DMS114 treated with DMSO at 0.1 percent for 48 hours (cell line): Measurements from ENCODE around the gene LIMS1.
"Not testable (repeated sequence)": the region's sequence is repeated elsewhere in the genome, so short reads cannot be mapped to it uniquely, and the experiment has no call there.

Experiments
- DNase-seq: peaks from one replicate; lab custom pipeline; 2025; ENCODE audit not compliant: unreplicated experiment; lab: John Stamatoyannopoulos, UW

Gene LIMS1

DNA sequence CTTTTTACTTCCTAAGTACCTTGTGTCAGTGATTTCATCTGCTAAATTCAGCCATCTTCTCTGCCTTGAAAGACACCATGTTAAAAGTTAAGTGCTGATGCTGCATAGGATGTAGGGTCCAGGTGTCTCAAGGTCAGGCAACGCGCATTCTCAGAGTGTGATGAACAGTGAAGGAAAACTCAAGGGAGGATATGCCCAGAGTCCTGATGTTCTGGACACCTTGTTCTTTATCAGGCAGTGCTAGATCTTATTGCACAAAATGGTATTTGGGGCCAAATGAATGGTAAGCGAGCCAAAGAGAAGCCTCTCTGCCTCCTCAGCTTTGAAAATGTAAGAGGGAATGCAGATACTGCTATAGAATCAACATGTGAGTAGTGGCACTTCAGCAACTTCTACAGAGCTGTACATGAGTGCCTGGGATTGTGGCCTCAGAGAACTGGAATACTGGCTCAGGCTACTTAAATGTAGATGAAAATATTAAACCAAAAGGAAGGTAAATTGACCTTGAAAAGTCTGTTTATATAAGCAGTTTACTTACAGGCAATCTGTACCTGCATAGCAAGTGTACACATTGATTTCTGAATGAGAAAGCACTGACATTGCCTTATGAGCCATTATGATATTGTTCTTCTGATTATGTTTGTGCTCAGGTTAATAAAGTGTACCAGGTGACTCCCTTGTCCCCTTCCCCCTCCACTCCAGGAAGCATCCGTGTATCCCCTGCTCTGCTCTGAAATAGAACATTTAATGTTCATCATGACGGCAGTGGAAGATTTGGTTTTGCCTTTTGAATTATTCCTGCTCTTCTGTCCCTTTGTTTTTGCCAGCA is 98.3 kb downstream of the LIMS1 start:
- no peak for DNase-seq

DNA sequence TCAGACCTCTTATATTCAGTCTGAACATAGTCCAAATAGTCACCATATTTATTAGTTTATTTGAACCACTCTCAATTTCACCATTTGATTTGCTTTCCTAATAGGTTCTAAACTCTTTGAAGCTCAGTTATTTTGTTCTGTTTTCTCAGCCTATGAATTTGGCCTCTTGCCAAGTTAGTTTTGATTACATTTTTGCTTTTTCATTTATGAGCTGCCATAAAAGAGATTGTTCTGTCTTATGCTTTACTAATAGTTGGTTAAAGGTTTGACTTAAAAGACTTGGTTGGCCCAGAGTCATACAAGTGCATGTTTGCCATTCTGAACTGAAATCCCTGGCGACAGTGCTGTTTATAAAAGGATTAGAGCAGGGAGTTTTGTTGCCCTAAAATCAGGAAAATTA is 99.1 kb downstream of the LIMS1 start:
- no peak for DNase-seq

DNA sequence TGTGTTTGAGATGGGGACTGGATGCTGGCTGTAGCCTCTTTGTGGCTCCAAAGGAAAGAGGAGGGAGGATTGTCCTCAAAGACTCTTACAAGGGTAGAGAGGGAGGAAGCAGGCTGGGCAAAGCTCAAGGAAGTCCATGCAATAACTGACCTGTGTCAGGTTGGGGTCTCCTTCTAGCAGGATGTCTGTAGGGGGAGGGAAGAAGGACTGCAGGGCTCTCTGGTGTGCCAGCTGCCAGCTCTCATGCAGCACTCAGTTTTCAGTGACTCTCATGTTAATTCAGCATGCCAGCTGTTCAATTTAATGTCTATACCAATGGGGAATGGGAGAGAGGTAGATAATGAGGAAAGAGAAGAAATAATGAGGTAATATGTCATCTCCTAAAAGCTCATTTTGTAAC is 99.7 kb downstream of the LIMS1 start:
- DNase-seq = no peak

DNA sequence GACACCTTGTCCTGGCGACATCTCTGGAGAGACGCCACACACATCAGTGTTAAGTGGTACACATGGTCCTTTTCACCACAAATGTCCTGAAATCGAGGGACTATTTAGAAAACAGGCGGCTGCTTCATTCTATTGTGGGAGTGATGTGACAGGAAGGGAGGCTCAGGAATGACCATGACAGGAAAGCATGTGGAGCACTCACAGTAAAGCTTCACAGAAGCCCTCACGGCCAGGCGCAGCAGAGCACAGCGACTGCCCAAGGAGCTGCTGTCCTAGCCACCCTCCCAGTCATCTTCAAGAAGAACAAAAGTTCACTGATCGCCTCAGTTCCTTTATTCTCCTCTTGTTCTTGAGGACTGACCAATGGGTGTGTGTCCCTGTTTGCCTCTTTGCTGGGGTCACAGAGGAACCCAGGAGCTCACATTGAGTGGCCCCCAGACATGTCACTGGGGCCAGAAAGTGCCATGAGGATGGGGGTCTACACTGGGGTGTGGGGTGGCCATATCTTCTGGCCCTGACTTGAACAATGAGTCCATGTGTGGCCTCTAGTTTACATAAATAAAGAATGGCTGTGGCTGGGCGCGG is 100.4 kb downstream of the LIMS1 start:
- no peak for DNase-seq

DNA sequence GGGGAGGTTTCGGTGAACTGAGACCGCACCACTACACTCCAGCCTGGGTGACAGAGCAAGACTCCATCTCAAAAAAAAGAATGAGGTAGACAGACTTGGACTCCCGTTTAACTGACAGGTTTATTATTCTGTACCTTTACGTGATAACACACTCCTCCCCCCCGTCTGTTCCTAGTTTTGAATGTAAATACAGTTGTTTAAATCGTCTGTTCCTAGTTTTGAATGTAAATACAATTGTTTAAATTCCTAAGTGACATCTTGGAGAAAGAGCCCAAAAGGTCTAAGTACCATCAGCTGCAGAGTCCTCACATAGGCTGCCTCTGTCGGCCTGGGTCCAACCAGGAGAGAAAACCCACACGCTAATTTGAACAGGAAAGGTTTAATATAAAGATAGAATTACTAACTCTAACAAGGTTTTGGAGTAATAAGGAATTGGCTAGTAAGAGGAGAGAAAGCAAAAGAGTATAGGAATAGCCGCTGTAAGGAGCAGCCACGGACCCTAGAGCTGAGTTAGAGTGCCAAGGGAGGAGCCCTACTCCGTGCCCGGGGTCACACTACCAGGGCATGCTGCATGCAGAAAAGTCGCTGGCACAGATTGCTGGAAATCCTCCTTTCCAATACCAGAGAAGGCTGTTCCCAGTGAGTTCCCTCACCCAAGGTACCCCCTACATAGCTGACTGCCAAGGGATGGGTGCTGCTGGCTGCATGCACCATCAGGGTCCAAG is 101.5 kb downstream of the LIMS1 start:
- DNase-seq = no peak

DNA sequence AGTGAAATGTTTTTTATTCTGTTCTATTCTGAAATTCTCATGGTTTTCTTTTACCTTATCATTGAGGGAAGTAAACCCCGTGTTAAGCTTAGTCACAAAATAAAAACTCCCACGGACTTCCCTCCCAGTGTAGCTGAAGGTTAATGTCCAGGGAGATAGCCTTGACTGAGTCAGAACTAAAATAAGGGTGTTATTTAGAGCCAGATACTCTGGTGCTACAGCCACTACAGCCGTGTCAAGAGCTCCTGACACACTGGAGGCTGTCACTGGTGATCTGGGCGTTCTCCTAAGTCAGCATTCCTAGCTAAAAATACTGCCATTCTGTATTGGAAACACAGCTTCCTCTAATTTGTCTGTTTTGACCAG is 103.0 kb downstream of the LIMS1 start:
- DNase-seq = no peak

DNA sequence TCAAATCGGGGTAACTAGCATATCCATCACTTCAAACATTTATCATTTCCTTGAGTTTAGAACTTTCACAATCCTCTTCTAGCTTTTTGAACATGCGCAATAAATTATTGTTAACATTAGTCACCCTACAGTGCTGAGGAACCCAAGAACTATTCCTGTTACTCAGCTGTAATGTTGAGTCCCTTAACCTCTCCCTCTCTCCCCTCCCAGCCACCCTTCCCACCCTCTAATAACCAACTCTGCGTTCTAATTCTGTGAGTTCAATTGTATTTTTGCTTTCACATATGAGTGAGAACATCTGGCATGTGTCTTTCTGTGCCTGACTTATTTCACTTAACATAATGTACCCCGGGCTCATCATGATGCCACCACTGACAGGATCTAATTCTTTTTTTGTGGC is 106.5 kb downstream of the LIMS1 start:
- DNase-seq = no peak

DNA sequence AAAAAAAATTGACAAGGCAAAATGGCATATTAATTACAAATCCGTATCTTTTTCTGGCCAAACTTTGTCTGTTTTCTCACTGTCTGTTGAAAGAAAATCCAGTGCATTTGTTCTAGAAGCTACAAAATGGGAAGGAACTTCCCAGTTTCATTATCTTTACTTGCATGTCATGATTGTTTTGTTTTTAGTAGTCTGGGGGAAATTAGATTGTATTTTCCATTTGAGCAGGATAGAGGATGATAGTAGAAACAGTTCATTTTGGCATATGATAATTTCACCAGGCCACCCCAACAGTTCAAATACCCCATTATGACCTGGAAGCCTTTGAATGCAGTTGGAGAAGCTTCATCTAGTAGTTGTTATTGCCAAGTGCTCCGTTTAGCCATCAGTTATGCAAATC is 107.5 kb downstream of the LIMS1 start:
- DNase-seq = no peak

DNA sequence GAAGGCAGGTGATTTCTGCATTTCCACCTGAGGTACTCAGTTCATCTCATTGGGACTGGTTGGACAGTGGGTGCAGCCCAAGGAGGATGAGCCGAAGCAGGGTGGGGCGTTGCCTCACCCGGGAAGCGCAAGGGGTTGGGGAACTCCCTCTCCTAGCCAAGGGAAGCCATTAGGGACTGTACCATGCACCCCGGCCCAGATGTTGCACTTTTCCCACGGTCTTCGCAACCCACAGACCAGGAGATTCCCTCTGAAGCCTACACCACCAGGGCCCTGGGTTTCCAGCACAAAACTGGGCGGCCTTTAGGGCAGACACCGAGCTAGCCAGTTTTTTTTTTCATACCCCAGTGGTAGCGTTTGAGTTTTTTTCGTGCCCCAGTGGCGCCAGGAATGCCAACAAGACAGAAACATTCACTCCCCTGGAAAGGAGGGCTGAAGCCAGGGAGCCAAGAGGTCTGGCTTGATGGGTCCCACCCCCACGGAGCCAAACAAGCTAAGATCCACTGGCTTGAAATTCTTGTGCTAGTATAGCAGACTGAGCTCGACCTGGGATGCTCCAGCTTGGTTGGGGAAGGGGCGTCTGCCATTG is 109.1 kb downstream of the LIMS1 start:
- no peak for DNase-seq

DNA sequence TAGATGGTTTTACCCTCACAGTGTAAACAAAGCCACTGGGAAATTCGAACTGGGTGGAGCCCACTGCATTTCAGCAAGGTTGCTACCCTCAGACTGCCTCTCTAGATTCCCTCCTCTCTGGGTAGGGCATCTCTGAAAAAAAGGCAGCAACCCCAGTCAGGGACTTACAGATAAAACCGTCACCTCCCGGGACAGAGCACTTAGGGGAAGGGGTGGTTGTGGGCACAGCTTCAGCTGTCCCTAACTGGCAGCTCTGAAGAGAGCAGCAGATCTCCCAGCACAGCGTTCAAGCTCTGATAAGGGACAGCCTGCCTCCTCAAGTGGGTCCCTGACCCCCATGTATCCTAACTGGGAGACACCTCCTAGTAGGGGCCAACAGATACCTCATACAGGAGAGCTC is 109.6 kb downstream of the LIMS1 start:
- DNase-seq = not testable (repeated sequence)

DNA sequence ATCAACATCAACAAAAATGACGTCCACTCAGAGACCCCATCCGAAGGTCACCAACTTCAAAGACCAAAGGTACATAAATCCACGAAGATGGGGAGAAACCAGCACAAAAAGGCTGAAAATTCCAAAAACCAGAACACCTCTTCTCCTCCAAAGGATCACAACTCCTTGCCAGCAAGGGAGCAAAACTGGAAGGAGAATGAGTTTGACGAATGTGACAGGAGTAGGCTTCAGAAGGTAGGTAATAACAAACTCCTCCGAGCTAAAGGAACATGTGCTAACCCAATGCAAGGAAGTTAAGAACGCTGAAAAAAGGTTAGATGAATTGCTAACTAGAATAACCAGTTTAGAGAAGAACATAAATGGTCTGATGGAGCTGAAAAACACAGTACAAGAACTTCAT is 110.2 kb downstream of the LIMS1 start:
- DNase-seq = not testable (repeated sequence)

DNA sequence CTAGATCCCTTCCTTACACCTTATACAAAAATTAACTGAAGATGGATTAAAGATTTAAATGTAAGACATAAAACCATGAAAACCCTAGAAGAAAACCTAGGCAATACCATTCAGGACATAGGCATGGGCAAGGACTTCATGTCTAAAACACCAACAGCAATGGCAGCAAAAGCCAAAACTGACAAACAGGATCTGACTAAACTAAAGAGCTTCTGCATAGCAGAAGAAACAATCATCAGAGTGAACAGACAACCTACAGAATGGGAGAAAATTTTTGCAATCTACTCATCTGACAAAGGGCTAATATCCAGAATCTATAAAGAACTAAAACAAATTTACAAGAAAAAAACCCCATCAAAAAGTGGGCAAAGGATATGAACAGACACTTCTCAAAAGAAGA is 114.5 kb downstream of the LIMS1 start:
- not testable (repeated sequence) for DNase-seq

DNA sequence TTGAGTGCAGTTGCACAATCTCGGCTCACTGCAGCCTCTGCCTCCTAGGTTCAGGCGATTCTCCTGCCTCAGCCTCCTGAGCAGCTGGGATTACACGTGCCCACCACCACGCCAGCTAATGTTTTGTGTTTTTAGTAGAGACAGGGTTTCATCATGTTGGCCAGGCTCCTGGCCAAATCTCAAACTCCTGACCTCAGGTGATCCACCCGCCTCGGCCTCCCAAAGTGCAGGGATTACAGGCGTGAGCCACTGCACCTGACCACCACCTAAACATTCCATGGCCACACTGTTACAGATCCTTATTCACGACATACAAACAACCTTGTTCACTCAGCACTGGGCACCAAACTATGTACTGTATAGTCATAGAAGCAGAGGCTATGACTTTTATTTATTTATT is 116.2 kb downstream of the LIMS1 start:
- not testable (repeated sequence) for DNase-seq

DNA sequence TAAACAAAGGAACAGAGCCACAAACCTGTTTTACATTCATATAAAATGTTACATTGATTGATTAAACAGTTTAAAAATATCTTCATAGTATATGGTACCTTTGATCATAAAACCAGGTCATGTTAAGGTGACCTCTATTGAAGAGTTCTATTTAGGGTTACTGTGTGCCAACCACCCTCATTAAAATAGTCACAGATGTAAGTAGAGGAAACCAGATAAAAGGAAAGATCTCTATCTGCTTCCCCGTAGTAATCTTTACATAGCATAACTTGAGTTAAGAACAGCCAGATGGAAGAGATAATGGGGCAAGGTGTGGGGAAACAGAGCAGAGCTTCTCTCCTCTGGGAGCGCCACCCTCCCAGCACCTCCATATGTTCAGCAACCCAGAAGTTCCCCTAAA is 117.2 kb downstream of the LIMS1 start:
- DNase-seq = not testable (repeated sequence)

DNA sequence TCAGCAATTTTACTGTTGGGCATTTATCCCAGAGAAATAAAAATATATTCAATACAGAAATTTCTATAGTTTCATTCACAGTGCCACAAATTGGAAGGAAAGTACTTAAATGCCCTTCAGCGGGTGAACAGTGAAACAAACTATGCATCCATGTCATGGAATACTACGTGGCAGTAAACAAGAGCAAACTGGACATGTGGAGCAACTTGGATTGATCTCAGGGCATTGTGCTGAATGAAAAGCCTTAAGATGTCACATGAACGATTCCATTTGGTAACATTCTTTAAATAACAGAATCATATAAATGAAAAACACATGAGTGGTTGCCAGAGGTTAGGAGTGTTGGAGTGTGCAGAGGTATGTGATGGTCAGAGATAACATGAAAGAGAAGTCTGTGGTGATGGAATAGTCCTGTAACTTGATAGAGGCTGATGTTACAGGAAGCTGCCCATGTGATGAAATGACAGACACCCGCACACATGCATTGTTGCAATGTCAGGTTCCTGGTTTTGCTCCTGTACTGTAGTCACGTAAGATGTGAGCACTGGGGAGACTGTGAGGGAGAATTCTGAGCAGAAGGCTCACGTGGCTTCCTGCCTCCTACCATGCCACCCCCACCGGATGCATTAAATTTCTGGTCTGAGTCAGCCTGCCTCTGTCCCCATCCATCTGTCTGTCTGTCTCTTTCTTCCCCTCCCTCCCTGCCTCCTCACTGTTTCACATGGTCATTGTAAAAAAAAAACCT is 118.1 kb downstream of the LIMS1 start:
- DNase-seq = not testable (repeated sequence)

DNA sequence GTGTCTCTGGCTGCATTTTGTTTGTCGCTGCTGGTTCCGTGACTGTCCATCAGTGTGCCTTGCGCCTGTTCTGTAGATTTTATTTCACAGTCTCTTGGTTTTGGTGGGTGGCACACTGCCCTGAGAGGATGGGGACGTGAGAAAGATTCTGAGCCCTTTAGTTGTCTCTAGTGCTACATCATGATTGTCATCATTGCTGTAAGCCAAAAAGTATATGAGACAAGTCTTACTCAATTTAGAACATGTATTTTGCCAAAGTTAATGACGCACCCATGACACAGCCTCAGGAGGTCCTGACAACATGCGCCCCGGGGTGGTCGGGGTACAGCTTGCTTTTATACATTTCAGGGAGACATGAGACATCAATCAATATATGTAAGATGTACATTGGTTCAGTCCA is 119.2 kb downstream of the LIMS1 start:
- DNase-seq = not testable (repeated sequence)

DNA sequence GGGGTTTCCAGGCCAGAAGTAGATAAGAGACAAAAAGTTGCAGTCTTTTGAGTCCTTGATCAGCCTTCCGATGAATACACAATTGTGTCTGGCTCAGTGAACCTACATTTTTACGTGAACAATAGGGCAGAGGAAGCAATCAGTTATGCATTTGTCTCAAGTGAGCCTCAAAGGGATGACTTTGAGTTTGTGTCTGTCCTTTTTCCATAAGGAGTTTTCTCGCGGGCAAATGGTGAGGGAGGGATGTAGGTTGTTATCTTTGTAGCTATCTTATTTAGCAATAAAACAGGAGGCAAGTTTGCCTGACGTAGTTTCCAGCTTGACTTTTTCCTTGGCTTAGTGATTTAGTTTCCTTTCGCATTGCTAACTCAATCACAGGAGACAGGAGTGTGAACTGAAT is 119.6 kb downstream of the LIMS1 start:
- not testable (repeated sequence) for DNase-seq

DNA sequence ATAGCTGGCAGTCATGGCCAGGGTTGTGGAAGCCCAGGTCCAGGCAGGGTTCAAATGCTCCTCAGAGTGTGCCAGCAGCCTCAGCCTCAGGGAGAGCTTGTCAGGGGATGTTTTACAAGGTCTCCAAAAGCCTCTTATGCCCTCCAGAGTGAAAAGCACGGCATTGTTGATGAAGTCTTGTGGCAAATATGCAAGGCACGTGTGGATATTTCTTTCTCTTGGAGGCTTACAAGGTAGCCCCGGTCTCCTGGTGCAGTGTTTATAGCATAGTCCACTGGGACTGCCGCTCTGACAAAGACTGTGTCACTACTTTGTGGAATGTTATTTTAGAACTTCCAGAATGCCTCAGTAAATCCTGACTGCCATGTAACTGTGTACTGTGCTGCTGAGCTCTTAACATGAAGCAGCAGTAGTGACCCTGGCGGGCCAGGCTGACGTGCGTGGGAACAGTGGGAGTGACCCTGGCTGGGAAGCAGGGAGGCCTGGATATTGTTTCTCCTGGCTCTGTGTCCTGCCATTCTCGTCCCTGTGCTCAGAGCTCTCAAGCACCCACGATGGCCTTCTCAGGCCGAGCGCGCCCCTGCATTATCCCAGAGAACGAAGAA is 120.4 kb downstream of the LIMS1 start:
- not testable (repeated sequence) for DNase-seq

DNA sequence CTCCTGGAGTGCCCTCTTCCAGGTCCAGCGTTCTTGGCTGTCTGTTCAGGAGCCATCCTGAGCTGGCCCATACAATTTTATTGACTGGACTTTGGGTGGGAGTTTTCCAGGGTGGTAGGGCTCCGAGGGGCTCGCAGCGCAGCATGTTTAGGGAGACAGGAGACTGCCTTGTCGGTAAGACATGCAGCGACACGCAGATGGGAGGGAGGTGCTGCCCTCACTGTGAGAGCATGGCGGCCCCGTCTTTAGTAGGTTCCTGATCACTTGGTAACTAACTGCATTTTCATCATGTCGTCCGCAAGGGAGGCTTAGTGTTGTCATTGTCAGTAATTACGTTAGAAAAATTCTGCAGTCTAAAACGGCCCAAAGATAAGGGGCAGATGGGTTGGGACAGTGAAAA is 121.0 kb downstream of the LIMS1 start:
- DNase-seq = not testable (repeated sequence)

DNA sequence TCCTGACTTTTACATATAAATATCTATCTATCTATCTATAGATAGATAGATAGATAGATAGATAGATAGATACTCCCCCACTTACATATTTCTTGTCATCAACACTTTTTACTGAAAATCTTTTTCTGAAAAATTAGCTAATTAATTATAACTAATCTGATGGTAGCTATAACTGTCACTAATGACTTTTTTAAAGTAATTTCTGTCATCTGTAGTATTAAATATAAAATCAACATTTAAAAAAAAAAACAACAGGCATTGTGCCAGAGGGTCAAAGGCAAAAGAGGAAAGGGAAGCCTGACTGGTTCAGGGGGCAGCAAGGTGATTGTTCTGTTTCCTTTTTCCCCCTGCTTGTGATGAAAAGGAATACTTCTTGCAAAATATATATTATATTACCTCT is 122.0 kb downstream of the LIMS1 start:
- not testable (repeated sequence) for DNase-seq

DNA sequence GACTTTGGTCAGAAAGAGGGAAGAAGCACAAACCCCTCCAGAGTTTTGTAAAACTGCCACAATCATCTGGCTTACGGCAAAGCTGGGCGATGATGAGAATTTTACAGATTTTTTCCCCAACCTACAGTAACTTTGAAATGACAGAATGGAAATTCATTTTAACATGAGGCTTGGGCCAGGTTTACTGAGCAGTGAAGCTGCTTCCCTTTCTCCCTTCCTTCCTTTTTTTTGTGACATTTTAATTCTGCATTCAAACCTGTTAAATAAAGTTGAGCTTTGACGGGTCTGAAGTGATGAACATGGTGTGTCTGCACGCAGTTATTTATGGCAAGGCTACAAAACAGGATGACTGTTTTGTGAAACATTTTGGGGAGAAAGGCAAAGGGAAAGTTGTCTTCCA is 123.2 kb downstream of the LIMS1 start:
- not testable (repeated sequence) for DNase-seq
